HEK293 (cell line): ENCODE results near the gene PAX3.

Experiments
- HOXA7 ChIP-seq: sonication (generic); formaldehyde crosslinking; IDR thresholded peaks from 2 replicates; pipeline ENCODE4 v1.8.1; 2022; ENCODE audit warnings: missing genetic modification reagents, borderline replicate concordance
- KLF7 ChIP-seq: fragments of 450-650 bp; formaldehyde crosslinking; IDR thresholded peaks from 2 replicates; pipeline ENCODE4 v1.5.1; 2016; ENCODE audit warnings: missing biosample characterization, missing genetic modification characterization, borderline replicate concordance
- PRDM1 ChIP-seq: fragments of 450-650 bp; formaldehyde crosslinking; IDR thresholded peaks from 2 replicates; pipeline ENCODE4; 2016; ENCODE audit warnings: missing biosample characterization, missing genetic modification characterization
- SALL2 ChIP-seq: fragments of 450-650 bp; formaldehyde crosslinking; IDR thresholded peaks from 2 replicates; pipeline ENCODE4 v1.5.0; 2017; ENCODE audit warnings: missing biosample characterization, mild to moderate bottlenecking, missing genetic modification characterization, borderline replicate concordance
- TRIM28 ChIP-seq: IDR thresholded peaks from 2 replicates; pipeline ENCODE4 v1.6.1; 2011; ENCODE audit warnings: low read length, control low read depth, borderline replicate concordance
- ZNF140 ChIP-seq: fragments of 450-650 bp; formaldehyde crosslinking; IDR thresholded peaks from 2 replicates; pipeline ENCODE4 v1.5.1; 2016; ENCODE audit warnings: missing biosample characterization, missing genetic modification characterization
- ZNF394 ChIP-seq: fragments of 450-650 bp; formaldehyde crosslinking; IDR thresholded peaks from 2 replicates; pipeline ENCODE4 v1.5.1; 2016; ENCODE audit warnings: missing biosample characterization, missing genetic modification characterization, mild to moderate bottlenecking, moderate library complexity, borderline replicate concordance
- ZNF501 ChIP-seq: fragments of 450-650 bp; formaldehyde crosslinking; IDR thresholded peaks from 2 replicates; pipeline ENCODE4 v1.5.1; 2016; ENCODE audit warnings: missing biosample characterization, missing genetic modification characterization
- ZNF621 ChIP-seq: fragments of 450-650 bp; formaldehyde crosslinking; IDR thresholded peaks from 2 replicates; pipeline ENCODE4 v1.5.1; 2017; ENCODE audit warnings: missing biosample characterization, missing genetic modification characterization
- ZNF654 ChIP-seq: fragments of 450-650 bp; formaldehyde crosslinking; IDR thresholded peaks from 2 replicates; pipeline ENCODE4 v1.5.1; 2016; ENCODE audit warnings: low read depth, missing biosample characterization, missing genetic modification characterization
- ZNF76 ChIP-seq: fragments of 450-650 bp; formaldehyde crosslinking; IDR thresholded peaks from 2 replicates; pipeline ENCODE4; 2016; ENCODE audit warnings: low read depth, missing biosample characterization, missing genetic modification characterization, borderline replicate concordance
- TF ChIP-seq, protein P1 (sequence below): fragments of 450-650 bp; formaldehyde crosslinking; IDR thresholded peaks from 2 replicates; pipeline ENCODE4 v1.5.1; 2016; ENCODE audit warnings: missing biosample characterization, missing genetic modification characterization
- TF ChIP-seq, protein P2 (sequence below): fragments of 450-650 bp; formaldehyde crosslinking; IDR thresholded peaks from 2 replicates; pipeline ENCODE4 v1.5.1; 2016; ENCODE audit warnings: missing biosample characterization, missing genetic modification characterization

DNA sequence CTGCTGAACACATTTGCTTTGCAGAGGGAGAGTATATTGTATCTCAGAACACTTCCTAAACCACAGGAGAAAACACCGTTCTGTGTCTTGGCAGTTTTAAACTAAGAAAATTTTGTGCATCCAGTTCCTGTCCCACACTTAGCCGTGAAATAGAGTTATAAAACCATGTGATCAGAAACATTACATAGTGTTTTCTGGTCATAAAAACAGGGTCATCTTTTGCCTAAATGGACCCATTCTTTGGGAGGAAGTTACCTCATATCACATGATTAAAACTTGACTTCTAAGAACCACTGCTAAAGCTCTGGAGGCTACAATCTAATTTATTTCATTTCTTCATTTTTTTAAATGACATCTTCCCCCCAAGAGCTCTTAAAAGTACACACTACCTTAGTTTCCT lies 138.7 kb downstream of the PAX3 start:
- no peak for TF ChIP-seq SALL2
- TF ChIP-seq ZNF76, result no peak
- no peak for TF ChIP-seq ZNF654 (tag by site-specific recombination)
- TF ChIP-seq HOXA7 (CRISPR knock-in tag), result no peak
- TF ChIP-seq, protein P1, sequence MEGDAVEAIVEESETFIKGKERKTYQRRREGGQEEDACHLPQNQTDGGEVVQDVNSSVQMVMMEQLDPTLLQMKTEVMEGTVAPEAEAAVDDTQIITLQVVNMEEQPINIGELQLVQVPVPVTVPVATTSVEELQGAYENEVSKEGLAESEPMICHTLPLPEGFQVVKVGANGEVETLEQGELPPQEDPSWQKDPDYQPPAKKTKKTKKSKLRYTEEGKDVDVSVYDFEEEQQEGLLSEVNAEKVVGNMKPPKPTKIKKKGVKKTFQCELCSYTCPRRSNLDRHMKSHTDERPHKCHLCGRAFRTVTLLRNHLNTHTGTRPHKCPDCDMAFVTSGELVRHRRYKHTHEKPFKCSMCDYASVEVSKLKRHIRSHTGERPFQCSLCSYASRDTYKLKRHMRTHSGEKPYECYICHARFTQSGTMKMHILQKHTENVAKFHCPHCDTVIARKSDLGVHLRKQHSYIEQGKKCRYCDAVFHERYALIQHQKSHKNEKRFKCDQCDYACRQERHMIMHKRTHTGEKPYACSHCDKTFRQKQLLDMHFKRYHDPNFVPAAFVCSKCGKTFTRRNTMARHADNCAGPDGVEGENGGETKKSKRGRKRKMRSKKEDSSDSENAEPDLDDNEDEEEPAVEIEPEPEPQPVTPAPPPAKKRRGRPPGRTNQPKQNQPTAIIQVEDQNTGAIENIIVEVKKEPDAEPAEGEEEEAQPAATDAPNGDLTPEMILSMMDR (tag by site-specific recombination), result no peak
- TF ChIP-seq, protein P2, sequence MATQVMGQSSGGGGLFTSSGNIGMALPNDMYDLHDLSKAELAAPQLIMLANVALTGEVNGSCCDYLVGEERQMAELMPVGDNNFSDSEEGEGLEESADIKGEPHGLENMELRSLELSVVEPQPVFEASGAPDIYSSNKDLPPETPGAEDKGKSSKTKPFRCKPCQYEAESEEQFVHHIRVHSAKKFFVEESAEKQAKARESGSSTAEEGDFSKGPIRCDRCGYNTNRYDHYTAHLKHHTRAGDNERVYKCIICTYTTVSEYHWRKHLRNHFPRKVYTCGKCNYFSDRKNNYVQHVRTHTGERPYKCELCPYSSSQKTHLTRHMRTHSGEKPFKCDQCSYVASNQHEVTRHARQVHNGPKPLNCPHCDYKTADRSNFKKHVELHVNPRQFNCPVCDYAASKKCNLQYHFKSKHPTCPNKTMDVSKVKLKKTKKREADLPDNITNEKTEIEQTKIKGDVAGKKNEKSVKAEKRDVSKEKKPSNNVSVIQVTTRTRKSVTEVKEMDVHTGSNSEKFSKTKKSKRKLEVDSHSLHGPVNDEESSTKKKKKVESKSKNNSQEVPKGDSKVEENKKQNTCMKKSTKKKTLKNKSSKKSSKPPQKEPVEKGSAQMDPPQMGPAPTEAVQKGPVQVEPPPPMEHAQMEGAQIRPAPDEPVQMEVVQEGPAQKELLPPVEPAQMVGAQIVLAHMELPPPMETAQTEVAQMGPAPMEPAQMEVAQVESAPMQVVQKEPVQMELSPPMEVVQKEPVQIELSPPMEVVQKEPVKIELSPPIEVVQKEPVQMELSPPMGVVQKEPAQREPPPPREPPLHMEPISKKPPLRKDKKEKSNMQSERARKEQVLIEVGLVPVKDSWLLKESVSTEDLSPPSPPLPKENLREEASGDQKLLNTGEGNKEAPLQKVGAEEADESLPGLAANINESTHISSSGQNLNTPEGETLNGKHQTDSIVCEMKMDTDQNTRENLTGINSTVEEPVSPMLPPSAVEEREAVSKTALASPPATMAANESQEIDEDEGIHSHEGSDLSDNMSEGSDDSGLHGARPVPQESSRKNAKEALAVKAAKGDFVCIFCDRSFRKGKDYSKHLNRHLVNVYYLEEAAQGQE, result no peak
- no peak for TF ChIP-seq ZNF501 (tag by site-specific recombination)
- no peak for TF ChIP-seq TRIM28
- no peak for TF ChIP-seq KLF7 (tag by site-specific recombination)
- TF ChIP-seq ZNF394 (tag by site-specific recombination), result no peak
- TF ChIP-seq ZNF621 (tag by site-specific recombination), result no peak
- no peak for TF ChIP-seq ZNF140 (tag by site-specific recombination)
- TF ChIP-seq PRDM1 (tag by site-specific recombination), result no peak
